ENCODE data around the gene DMRTC2. TPM values are rescaled to one million over a fixed set of nuclear protein-coding genes. Genes with fewer than 3 reads are reported as not detected.

Gene DMRTC2
- total RNA-seq, 1 donor from 2014 or later: not detected

GRCh38 chr19:41801792-41802211 is 43.0 kb upstream of the DMRTC2 start:
- Mint-ChIP-seq H3K27me3 (ENCODE audit: unreplicated experiment) (peaks cover 19% of the 10 kb centered on the region), H3K9me3 (ENCODE audit: unreplicated experiment) (no peaks in the 10 kb centered on the region), H3K4me3 (ENCODE audit: unreplicated experiment) (no peak overlapping the region), H3K4me1 (ENCODE audit: unreplicated experiment) (no peaks in the 10 kb centered on the region), H3K27ac (ENCODE audit: unreplicated experiment) (no peak overlapping the region), H3K36me3 (ENCODE audit: unreplicated experiment) (no peaks in the 10 kb centered on the region)
- no peak for TF ChIP-seq CTCF (IDR thresholded peaks at IDR 0.05)
- no peak for DNase-seq (ENCODE audit: extremely low spot score, unreplicated experiment)

GRCh38 chr19:41802770-41803169 is 42.1 kb upstream of the DMRTC2 start:
- Mint-ChIP-seq H3K36me3 (ENCODE audit: unreplicated experiment) (no peaks in the 10 kb centered on the region), H3K4me3 (ENCODE audit: unreplicated experiment) (no peak overlapping the region), H3K27ac (ENCODE audit: unreplicated experiment) (no peak overlapping the region), H3K27me3 (ENCODE audit: unreplicated experiment) (peaks cover 16% of the 10 kb centered on the region), H3K4me1 (ENCODE audit: unreplicated experiment) (no peaks in the 10 kb centered on the region), H3K9me3 (ENCODE audit: unreplicated experiment) (no peaks in the 10 kb centered on the region)
- TF ChIP-seq CTCF (IDR thresholded peaks at IDR 0.05): no peak
- DNase-seq (ENCODE audit: extremely low spot score, unreplicated experiment): no peak

DNA sequence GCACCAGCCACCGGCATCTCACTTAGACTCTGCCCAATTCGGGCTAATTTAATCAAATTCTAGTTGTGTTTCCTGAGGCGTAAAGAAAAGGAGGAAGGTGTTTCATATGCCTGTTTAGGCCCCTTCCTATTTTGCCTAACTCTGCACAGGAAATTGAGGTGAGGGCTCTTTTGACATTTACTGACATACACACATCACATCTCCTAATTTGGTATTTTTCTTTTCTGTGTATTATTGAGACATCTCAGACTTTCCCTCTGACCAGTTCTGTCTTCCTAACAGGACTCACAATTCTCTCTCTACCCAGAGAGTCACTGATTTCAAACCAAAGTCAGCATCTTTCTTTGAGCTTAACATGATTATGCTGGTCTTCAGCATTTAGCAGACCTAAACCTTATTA is 40.5 kb upstream of the DMRTC2 start:
- Mint-ChIP-seq H3K4me3 (ENCODE audit: unreplicated experiment) (no peak overlapping the region), H3K4me1 (ENCODE audit: unreplicated experiment) (no peaks in the 10 kb centered on the region), H3K36me3 (ENCODE audit: unreplicated experiment) (no peaks in the 10 kb centered on the region), H3K9me3 (ENCODE audit: unreplicated experiment) (no peaks in the 10 kb centered on the region), H3K27me3 (ENCODE audit: unreplicated experiment) (peaks cover 13% of the 10 kb centered on the region), H3K27ac (ENCODE audit: unreplicated experiment) (no peak overlapping the region)
- TF ChIP-seq CTCF (IDR thresholded peaks at IDR 0.05): no peak
- no peak for DNase-seq (ENCODE audit: extremely low spot score, unreplicated experiment)

DNA sequence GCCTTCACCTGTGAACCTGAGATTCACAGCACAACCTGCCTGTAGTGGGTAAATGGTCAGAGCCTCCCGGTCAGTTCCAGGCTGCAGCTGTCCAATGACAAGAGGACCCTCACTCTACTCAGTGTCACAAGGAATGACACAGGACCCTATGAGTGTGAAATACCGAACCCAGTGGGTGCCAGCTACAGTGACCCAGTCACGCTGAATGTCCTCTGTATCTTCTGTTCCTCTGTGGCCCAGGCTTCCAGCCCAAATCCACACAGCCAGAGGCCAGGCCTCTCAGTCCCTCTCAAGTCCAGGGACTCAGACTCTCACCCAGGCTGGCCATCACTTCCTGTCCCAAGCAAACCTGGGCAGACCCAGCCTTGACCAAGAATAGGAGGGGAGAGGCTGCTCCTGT is 37.7 kb upstream of the DMRTC2 start:
- no peak overlapping the region for H3K27ac Mint-ChIP-seq (ENCODE audit: unreplicated experiment)
- no peak overlapping the region for H3K4me3 Mint-ChIP-seq (ENCODE audit: unreplicated experiment)
- H3K9me3 Mint-ChIP-seq (ENCODE audit: unreplicated experiment): no peaks in the 10 kb centered on the region
- peaks cover 10% of the 10 kb centered on the region for H3K27me3 Mint-ChIP-seq (ENCODE audit: unreplicated experiment)
- no peaks in the 10 kb centered on the region for H3K4me1 Mint-ChIP-seq (ENCODE audit: unreplicated experiment)
- no peak for DNase-seq (ENCODE audit: extremely low spot score, unreplicated experiment)
- H3K36me3 Mint-ChIP-seq (ENCODE audit: unreplicated experiment): no peaks in the 10 kb centered on the region
- no peak for TF ChIP-seq CTCF (IDR thresholded peaks at IDR 0.05)

- no peaks in the 10 kb centered on the region for H3K9me3 Mint-ChIP-seq (ENCODE audit: unreplicated experiment)
- no peaks in the 10 kb centered on the region for H3K36me3 Mint-ChIP-seq (ENCODE audit: unreplicated experiment)
- no peak overlapping the region for H3K27ac Mint-ChIP-seq (ENCODE audit: unreplicated experiment)
- H3K4me1 Mint-ChIP-seq (ENCODE audit: unreplicated experiment): no peaks in the 10 kb centered on the region
- H3K27me3 Mint-ChIP-seq (ENCODE audit: unreplicated experiment): peaks cover 8% of the 10 kb centered on the region
- no peak for TF ChIP-seq CTCF (IDR thresholded peaks at IDR 0.05)
- no peak overlapping the region for H3K4me3 Mint-ChIP-seq (ENCODE audit: unreplicated experiment)
- no peak for DNase-seq (ENCODE audit: extremely low spot score, unreplicated experiment)
Measured at GRCh38 chr19:41808663-41809566, 35.9 kb upstream of the DMRTC2 start.
